OCI-LY7 (cell line): ENCODE measurements around the gene HEATR3. TPM values are rescaled to one million over a fixed set of nuclear protein-coding genes. Genes with fewer than 3 reads are reported as not detected.

Source experiments
- BruUV-seq: library from RNA; stranded (reverse); fragments of 400-500 nt; replicated peaks from 2 replicates; lab custom pipeline; 2021; lab: Mats Ljungman, UMichigan
- CTCF ChIA-PET: fragments of 300-600 bp; sonication (Branson Sonifier 250); formaldehyde crosslinking; loops from one replicate; lab custom pipeline; 2022; ENCODE audit warnings: antibody characterized with exemption; ENCODE audit not compliant: unreplicated experiment; lab: Charles Lee
- POLR2A ChIA-PET: fragments of 300-600 bp; sonication (Branson Sonifier 250); formaldehyde crosslinking; loops from one replicate; lab custom pipeline; 2022; ENCODE audit warnings: antibody characterized with exemption; lab: Charles Lee
- DNase-seq: peaks from one replicate; pipeline ENCODE4 v3.0.0-alpha.2; 2015; ENCODE audit warnings: low spot score
- H2AFZ ChIP-seq: fragments of 200-600 bp; sonication (generic), shearing (Covaris generic); 2 replicates; pipeline ENCODE4 v1.6.1; 2014; ENCODE audit warnings: mild to moderate bottlenecking, antibody characterized with exemption, low read length, moderate library complexity
- H3K27ac ChIP-seq: fragments of 200-600 bp; sonication (generic); 2 replicates; pipeline ENCODE4 v1.5.1; 2014; ENCODE audit warnings: mixed run types, low read depth, mild to moderate bottlenecking, moderate library complexity, low read length, inconsistent platforms; ENCODE audit not compliant: poor library complexity, severe bottlenecking
- H3K36me3 ChIP-seq: fragments of 200-600 bp; sonication (generic); 2 replicates; pipeline ENCODE4 v1.6.1; 2014; ENCODE audit warnings: mild to moderate bottlenecking, antibody characterized with exemption, low read length, moderate library complexity, mixed read lengths; ENCODE audit not compliant: insufficient read depth
- H3K4me1 ChIP-seq: fragments of 200-600 bp; sonication (generic); 2 replicates; pipeline ENCODE4 v1.5.1; 2014; ENCODE audit warnings: mild to moderate bottlenecking, low read length; ENCODE audit not compliant: insufficient read depth, poor library complexity, severe bottlenecking
- H3K4me2 ChIP-seq: fragments of 200-600 bp; sonication (generic); 2 replicates; pipeline ENCODE4 v1.6.1; 2014; ENCODE audit warnings: mild to moderate bottlenecking, low read length
- H3K4me3 ChIP-seq: fragments of 200-600 bp; sonication (generic); 2 replicates; pipeline ENCODE4 v1.5.1; 2014; ENCODE audit warnings: mild to moderate bottlenecking, low read depth, low read length; ENCODE audit not compliant: poor library complexity, severe bottlenecking
- H3K79me2 ChIP-seq: fragments of 200-600 bp; sonication (generic); 2 replicates; pipeline ENCODE4 v1.6.1; 2016; ENCODE audit warnings: low read depth, mild to moderate bottlenecking, low read length, moderate library complexity, mixed read lengths; ENCODE audit not compliant: insufficient read depth
- H3K9me2 ChIP-seq: fragments of 200-600 bp; sonication (generic); 2 replicates; pipeline ENCODE4 v1.6.1; 2016; ENCODE audit warnings: mild to moderate bottlenecking, low read length, mixed read lengths; ENCODE audit not compliant: insufficient read depth
- H3K9me3 ChIP-seq: fragments of 200-600 bp; sonication (generic); 2 replicates; pipeline ENCODE4 v1.6.1; 2014; ENCODE audit warnings: mild to moderate bottlenecking, mixed run types, low read length, mixed read lengths
- H4K20me1 ChIP-seq: fragments of 200-600 bp; sonication (generic); 2 replicates; pipeline ENCODE4 v1.6.1; 2014; ENCODE audit warnings: mild to moderate bottlenecking, antibody characterized with exemption, low read length, moderate library complexity, mixed read lengths; ENCODE audit not compliant: insufficient read depth
- CTCF ChIP-seq: fragments of 200-600 bp; sonication (generic); conservative IDR thresholded peaks from 2 replicates; pipeline ENCODE4 v1.5.1; 2014; ENCODE audit warnings: mild to moderate bottlenecking, antibody characterized with exemption, low read length, moderate library complexity, mixed read lengths
- EZH2phosphoT487 ChIP-seq: fragments of 200-600 bp; sonication (generic); IDR thresholded peaks from 2 replicates; pipeline ENCODE4 v1.6.1; 2018; ENCODE audit warnings: low read depth, borderline replicate concordance, mild to moderate bottlenecking, mixed run types, antibody characterized with exemption, low read length, moderate library complexity, mixed read lengths
- intact Hi-C: fragments of 100-400 bp; cut with micrococcal nuclease; formaldehyde crosslinking; loops from one replicate; pipeline ENCODE4 v1.10.0; 2022; ENCODE audit not compliant: unreplicated experiment
- total RNA-seq, 2 experiments: library from RNA; depleted of rRNA in 1 of 2; stranded (reverse); fragments of >200 nt in 1 of 2; shearing (Covaris generic) in 1 of 2; gene quantifications; 2 replicates each; pipeline ENCODE4 v1.2.3, GENCODE V29; 2014 to 2022

The HEATR3 gene
- total RNA-seq, 2 experiments from 2014 or later = 34.2 to 50.6 TPM

- H3K36me3 ChIP-seq = peaks cover 57% of the 10 kb centered on the region; the same call in 1 of the 2 replicates
- POLR2A ChIA-PET = interaction anchor here (0.6 to 1.0 kb wide), 3 partner anchors 24 to 541 kb away, joined by 3 read pairs; no protein-coding TSS in a partner anchor
- H3K4me3 ChIP-seq = no peak overlapping the region
- no peak overlapping the region for H3K27ac ChIP-seq
- TF ChIP-seq EZH2phosphoT487 (no peak), CTCF (no peak)
- no peak overlapping the region for H2AFZ ChIP-seq
- BruUV-seq = no TSS peak
- H3K79me2 ChIP-seq = peaks cover 29% of the 10 kb centered on the region
- H3K9me3 ChIP-seq = no peaks in the 10 kb centered on the region
- intact Hi-C loops = loop anchor here (5.0 to 10.0 kb wide), 2 partner anchors 129 to 296 kb away; partner anchors contain the start of gene BRD7
- no peak for DNase-seq
- CTCF ChIA-PET = interaction anchor here (1.0 to 2.7 kb wide), 2 partner anchors 122 to 142 kb away, joined by 3 to 21 read pairs; no protein-coding TSS in a partner anchor
- H4K20me1 ChIP-seq = peaks cover 5% of the 10 kb centered on the region; the same call in 1 of the 2 replicates
- H3K4me1 ChIP-seq = peaks cover 26% of the 10 kb centered on the region
- peak overlapping the region; percentile 29; the same call in 1 of the 2 replicates for H3K4me2 ChIP-seq
- no peaks in the 10 kb centered on the region for H3K9me2 ChIP-seq
Observed at GRCh38 chr16:50068550-50068949, 2.8 kb downstream of the HEATR3 start.

DNA sequence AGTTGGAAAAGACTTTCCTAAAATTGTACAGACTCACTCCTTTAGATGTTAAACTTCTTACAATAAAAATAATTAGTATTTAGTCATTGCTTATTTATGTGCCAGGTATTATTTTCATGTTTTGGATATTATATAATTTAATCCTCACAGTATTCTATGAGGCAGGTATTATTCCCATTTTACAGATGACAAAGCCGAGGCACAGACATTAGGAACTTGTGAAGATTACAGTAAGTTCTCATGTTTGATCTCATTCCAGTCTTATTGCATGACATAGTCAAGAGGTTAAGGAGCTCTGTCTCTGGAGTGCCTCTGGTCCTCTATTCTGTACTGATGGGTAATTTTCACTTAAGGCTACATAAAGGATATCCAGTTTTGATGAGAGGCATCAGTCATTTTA, 3.3 kb downstream of the HEATR3 start:
- Histone ChIP-seq H3K9me2 (no peaks in the 10 kb centered on the region), H3K4me3 (no peak overlapping the region), H4K20me1 (peaks cover 5% of the 10 kb centered on the region; the same call in 1 of the 2 replicates), H3K4me2 (no peak overlapping the region), H2AFZ (no peak overlapping the region), H3K4me1 (peaks cover 26% of the 10 kb centered on the region), H3K36me3 (peaks cover 61% of the 10 kb centered on the region; the same call in 1 of the 2 replicates), H3K9me3 (no peaks in the 10 kb centered on the region), H3K27ac (no peak overlapping the region), H3K79me2 (peaks cover 32% of the 10 kb centered on the region)
- DNase-seq = no peak
- no peak for TF ChIP-seq EZH2phosphoT487
- TF ChIP-seq CTCF = no peak
- POLR2A ChIA-PET = interaction anchor here (0.5 to 1.0 kb wide), 4 partner anchors 23 to 540 kb away, joined by 3 read pairs; no protein-coding TSS in a partner anchor
- intact Hi-C loops = loop anchor here (5.0 to 10.0 kb wide), 2 partner anchors 128 to 296 kb away; partner anchors contain the start of gene BRD7
- CTCF ChIA-PET = interaction anchor here (2.7 kb wide), 1 partner anchor 142 kb away, joined by 21 read pairs; no protein-coding TSS in a partner anchor
- BruUV-seq = no TSS peak
